Hindlimb muscle (tissue), 1 donor: Measurements from ENCODE around the gene BAX. TPM values are rescaled to one million over a fixed set of nuclear protein-coding genes. Genes with fewer than 3 reads are reported as not detected.

ENCODE experiments used
- DNase-seq: peaks from one replicate; pipeline ENCODE4 v3.0.0-alpha.2; 2013
- polyA plus RNA-seq: library from polyadenylated mRNA; unstranded; fragments of 120-200 nt; gene quantifications from one replicate; pipeline ENCODE4 v1.2.1, GENCODE V29; 2013; ENCODE audit not compliant: insufficient read length

BAX gene
- polyA plus RNA-seq, 1 donor = 39.3 TPM

- peak; percentile 83 for DNase-seq
Measured at GRCh38 chr19:48963371-48964204, 8.9 kb downstream of the BAX start.

DNA sequence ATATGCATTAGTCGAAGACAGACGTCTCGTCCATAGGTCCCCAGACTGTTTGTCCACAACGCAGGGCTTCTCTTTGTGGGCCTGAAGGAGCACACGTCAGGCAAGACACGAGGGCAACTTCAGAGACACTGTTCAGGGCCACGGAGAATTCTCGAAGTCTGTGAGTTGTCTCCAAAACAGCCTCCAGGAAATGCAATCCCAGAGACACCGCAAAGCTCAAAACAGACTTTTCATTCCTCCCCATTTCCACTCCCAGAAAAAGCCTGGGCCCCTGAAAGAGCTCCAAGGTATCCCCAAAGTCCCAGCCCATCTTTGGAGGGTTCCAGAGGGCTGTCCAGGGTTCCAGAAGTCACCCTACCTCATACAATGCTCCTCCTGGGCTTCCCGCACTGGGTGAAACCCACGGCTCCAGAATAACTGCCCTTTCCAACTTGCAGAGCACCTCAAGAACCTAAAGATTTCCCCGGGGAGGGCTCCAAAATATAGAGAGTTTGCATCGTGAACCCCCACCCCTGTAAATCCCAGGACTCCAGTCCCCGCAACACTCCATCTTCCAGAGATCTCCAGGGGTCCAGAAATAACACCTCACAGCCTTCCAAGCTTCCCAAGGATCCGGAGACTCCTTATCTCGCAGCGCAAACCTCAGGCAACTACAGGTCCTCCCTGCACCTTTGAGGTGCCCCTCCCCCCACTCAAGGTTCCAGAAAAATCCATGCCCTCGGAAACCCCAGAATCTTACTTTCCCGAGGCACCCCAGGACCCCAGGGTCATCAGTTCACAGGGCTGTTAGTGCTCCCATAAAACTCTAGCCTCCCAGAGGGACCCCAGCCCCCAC, 9.7 kb downstream of the BAX start:
- no peak for DNase-seq

DNA sequence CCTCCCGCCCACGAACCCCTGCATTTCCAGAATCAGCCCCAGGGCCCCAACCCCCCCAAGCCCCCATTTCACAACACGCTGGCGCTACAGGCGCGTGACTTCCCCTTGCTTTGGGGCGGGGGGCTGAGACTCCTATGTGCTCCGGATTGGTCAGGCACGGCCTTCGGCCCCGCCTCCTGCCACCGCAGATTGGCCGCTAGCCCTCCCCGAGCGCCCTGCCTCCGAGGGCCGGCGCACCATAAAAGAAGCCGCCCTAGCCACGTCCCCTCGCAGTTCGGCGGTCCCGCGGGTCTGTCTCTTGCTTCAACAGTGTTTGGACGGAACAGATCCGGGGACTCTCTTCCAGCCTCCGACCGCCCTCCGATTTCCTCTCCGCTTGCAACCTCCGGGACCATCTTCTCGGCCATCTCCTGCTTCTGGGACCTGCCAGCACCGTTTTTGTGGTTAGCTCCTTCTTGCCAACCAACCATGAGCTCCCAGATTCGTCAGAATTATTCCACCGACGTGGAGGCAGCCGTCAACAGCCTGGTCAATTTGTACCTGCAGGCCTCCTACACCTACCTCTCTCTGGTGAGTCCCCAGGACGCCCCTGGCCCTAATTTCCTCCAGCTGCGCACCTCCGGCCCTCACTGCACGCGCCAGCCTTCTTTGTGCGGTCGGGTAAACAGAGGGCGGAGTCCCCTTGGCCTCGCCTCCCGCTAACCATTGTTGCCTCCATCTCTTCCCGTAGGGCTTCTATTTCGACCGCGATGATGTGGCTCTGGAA, 10.5 kb downstream of the BAX start, which contains the start of gene FTL:
TSS of gene FTL (plus strand) at position 270 of the 766 bp plus-strand sequence. CDS start at position 469, 199 bp downstream.
- DNase-seq = peak; percentile 97

- peak; percentile 86 for DNase-seq
Measured at GRCh38 chr19:48965806-48966540, 11.3 kb downstream of the BAX start.

GRCh38 chr19:48966541-48967345, 12.1 kb downstream of the BAX start:
- no peak for DNase-seq

GRCh38 chr19:48967346-48968178, 12.9 kb downstream of the BAX start:
- DNase-seq = peak; percentile 45

DNA sequence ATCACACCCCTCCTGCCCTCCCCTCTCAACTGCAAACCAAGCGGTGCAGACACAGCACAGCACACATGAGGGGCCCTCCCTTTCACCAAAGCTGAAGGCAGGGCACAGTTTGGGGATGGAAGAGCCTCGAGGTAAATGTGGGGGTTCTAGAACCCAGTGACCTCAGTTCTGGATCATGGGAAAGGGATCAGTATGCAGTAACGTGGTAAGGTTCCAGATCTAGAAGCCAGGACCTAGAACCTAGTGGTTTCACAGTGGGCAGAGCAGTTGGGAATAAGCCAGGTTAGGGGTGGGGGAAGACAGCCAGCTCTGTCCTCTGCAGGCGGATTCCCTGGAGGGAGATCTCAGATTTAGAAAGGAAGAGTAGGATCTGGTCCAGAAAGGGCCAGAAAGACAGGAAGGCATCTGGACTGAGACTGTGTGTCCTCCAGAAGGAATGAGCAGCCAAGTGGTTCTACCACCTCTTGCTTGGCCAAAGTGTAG, 13.5 kb downstream of the BAX start:
- DNase-seq = no peak

DNA sequence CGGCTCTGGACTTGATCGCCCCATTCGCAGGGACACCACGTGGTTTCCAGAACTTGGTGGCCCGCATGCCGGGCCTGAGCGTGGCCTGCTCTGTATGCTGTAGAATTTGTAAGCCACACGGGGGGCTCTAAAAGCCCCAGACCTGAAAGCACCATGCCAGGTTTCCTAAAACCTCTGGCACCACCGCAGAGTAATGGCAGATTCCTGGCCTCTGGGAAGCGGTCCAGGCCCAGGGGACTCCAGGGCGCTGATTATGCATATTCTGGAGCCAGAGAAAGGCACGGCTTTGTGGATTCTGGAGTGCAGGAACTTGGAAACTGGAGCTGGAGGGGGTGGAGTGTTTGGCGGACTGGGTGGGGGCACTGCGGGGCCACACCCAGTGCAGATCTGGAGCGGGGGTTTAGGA, 14.1 kb downstream of the BAX start:
- DNase-seq = no peak

DNA sequence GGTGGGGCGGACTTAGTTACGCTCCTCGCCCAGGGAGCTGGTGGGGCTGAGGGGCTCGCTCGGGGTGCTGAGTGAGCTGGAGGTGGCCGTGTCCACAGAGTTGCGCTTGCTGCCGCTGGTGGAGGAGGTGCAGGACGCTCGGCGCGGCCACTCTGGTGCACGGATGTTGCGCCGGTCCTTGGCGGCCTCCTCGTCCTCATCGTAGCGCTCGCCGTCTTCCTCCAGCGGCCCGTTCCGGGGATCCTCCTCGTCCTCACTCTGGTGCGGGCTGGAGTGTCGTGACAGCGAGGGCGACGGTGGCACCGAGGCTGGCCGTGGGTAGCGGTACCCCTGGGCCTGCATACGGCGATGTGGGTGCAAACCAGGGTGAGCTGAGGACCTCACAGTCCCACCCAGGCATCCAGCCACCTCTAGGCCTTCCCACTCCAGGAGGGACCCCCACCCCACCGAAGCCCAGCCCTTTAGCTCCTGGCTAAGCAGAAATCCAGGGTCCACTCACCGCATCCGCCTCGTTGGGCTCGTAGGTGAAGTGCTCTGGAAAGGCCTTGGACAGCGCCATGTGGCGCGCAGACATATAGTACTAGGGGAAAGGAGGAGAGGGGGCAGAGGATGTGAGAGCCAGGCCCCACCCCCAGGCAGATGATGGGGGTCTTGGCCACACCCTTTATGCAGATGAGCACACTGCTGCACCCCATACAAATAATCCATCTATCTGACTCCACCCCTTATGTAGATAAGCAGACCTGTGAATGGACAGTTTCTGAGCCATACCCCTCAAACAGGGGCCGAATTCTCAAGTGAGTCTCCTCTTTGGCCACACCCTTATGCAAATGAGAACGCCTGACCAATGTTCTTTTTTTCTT, 14.8 kb downstream of the BAX start:
- DNase-seq = no peak

DNA sequence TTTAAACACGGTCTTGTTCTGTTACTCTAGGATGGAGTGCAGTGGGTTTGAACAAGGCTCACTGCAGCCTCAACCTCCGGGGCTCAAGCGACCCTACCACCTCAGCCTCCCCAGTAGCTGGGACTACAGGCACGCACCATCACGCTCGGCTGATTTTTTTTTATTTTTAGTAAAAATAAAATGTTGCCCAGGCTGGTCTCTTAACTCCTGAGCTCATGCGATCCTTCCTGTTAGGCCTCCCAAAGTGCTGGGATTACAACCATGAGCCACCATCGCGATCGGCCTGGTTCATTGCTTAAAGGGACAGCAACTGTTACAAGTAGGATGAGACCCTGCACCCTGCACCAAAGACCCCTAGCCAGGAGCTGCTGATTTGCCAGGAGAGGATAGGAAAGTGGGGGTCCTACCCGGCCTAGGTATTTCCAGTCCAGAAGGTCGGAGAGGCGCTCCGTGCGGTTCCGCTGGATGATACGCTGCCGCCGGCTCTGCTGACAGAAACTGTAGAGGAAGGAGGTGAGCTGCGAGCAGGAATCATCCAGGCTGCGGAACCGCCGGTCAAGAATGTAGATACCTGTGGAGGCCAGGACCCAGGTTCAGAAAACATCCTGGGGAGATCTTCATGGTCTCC, 15.6 kb downstream of the BAX start:
- no peak for DNase-seq

GRCh38 chr19:48970923-48971395, 16.3 kb downstream of the BAX start:
- DNase-seq = peak; percentile 83

DNA sequence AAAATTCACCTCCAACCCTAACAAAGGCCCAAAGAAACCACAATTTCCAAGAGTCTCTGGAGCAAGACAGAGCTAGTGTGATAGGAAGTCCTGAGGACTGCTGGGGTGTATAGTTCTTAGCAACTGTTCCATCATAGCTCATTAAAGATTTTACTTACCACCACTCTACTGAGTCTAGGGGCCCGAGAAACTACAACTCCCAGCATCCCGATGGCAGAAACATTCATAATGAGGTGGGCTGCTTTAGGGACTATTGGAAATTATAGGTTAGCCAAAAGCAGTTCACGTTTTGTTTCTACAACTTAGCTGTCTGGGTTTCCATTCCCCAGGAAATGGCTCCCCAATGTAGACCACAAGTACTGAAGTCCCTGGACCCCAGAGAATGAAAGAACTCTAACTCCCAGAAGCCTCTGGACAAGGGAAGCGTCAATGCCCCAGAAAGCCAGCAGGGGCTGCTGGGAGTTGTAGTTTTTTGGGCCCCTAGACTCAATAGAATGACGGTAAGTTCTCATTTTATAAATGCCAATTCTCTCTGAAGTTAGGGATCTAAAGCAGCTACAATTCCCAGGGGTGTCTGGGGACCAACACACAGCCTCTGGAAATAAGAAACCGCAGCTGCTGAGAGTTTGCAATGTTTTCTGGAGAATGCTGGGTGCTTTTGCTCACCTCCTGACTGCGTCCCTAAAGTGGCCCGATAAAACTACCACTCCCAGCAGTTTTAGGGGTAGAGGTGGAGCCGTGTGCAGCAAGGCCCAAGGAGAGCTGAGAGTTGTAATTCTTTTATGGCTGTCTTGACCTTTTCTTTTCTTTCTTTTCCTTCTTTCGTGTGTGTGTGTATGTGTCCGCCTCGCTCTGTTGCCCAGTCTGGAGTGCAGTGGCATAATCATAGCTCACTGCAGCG, 21.5 kb downstream of the BAX start:
- no peak for DNase-seq

DNA sequence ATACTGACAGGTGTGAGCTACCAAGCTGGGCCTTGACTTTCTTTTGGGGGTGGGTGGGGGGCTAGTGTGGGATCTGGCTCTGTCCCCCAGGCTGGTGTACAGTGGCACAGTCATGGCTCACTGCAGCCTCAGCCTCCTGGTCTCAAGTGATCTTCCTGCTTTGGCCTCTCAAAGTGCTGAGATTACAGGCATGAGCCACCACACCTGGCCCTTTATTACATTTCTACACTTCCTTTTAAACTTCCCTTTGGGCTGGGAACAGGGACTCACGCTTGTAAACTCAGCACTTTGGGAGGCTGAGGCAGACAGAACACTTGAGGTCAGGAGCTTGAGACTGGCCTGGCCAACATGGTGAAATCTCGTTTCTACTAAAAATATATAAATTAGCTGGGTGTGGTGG, 22.4 kb downstream of the BAX start:
- DNase-seq = no peak

DNA sequence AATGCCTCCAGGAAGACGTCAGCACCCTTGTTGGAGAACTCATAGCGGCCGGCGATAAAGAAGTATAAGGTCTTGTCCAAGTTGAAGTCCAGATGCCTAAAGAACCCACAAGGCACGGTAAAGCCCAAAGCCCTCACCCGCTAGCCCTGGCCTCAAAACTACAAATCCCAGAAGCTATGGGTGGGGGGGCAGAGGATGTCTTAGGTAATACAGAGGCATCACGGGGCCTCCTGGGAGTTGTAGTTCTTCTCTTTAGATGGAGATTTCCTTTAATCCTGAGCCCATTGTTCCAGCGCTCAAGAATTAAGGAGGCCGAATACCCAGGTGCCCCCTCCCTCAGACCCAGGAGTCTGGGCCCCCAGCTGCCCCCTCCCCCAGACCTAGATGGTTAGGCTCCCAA, 27.6 kb downstream of the BAX start:
- DNase-seq = no peak

- DNase-seq = no peak
Measured at GRCh38 chr19:48985711-48986110, 31.0 kb downstream of the BAX start.

DNA sequence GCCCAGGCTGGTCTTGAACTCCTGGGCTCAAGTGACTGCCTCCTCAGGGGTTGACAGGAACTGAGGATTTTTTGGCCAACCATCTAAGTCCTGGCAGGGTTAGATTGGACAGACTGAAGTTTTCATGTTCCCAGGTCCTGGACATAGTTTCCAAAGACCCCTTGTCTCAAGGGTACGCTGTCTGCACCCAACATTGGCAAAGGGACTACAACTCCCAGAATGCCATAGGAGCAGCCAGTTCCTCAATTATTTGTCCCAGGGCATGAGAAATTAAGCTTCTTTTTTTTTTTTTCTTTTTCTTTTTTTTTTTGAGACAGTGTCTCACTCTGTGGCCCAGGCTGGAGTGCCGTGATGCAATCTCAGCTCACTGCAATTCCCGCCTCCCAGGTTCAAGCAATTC, 31.5 kb downstream of the BAX start:
- no peak for DNase-seq

GRCh38 chr19:48987323-48987722, 32.6 kb downstream of the BAX start:
- DNase-seq = no peak
